Cerebellar cortex (tissue), 1 donor: ENCODE results near the gene C1QL1.
A peak's percentile ranks its signal among the peaks of the same experiment; 100 is the strongest.

Experiments
- DNase-seq: peaks from one replicate; pipeline ENCODE4 v3.0.0-alpha.2; 2015; ENCODE audit warnings: low spot score

C1QL1 gene

DNA sequence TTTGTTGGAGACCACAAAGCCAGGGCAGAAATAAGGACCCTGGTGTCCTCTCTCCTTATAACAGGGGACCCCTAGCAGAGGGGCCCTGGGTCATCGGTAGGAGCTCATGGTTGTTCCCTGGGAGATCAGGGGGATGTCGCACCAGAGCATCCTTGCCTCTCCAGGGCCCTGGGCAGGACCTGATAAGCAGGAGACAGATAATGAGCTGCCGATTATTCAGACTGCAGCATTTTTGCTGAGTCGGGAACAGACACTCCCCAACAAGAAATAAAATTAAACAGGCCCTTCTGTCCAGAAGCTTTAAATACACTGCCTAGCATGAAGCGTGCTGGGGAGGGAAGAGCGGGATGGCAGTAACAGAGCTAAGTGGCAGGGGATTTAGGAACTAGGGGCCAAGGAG lies 37.4 kb downstream of the C1QL1 start:
- no peak for DNase-seq

DNA sequence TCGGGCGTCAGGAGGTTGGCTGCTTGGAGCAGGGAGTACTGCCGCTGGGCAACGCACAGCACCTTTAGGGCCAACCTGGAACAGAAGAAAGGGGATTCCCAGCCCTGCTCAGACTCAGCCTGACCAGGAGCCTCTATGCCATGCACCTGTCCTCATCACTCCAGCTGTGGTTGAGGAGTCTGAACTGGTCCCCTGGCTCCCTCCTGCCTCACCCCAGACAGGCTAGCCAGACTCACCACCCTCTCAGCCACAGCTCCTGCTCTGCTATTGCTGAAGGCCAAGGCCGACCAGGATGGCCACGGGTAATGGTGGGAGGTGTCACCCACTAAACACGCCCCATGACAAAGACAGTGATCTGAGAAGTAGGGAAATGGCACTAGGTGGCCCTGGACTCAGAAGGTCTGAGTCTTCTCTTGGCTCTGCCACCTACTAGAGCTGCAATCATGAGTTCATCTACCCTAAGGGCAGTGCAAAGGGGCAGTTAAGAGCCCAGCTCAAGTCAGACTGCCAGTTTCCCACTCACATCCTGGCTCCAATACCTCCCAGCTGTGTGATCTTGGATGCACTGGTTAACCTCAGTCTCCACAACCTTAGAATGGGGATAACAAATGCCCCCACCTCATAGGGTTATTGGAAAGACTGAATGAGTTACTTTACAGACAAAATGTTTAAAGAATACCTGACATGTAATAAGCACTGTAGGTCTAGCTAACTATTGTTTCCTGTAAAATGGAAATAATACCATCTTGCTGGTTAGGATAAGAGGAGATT lies 39.0 kb downstream of the C1QL1 start:
- DNase-seq, result no peak

DNA sequence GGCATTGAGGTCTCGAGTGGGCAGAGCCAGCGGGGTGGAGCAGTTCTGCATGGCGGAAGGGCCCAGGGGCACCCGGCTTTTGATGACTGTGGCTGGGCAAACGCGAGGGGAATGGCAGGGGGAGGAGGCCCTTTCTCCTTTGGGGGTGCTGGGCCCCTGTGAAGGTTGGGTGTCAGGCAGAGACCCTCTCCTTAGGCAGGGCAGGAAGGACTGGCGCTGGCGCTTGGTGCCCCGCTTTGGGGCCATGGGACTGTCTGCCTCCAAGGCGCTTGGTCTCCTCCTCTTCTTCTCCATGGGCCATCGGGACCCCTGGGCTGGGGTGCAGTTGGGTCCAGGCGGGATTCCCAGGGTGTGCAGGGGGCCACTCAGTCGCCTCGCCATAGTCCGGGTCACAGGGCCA lies 40.0 kb downstream of the C1QL1 start:
- no peak for DNase-seq

DNA sequence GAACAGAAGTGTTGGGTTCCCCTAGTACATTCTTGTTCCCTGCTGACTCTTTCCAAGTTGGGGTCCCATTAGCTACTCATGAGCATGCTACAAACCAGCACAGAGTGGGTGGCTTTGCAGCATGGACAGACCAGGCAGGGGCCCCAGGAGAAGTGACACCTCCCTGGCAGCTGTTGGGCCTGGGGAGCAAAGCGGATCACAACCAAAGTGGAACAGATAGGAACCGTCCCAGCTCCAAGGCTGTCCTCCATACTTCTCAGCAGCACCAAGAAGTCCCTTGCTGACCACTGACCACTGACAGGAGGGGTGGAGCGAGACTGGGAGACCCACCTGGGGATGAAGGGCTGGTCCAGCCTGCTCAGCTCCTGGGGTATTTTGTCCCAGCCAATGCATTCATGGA lies 40.4 kb downstream of the C1QL1 start:
- no peak for DNase-seq

DNA sequence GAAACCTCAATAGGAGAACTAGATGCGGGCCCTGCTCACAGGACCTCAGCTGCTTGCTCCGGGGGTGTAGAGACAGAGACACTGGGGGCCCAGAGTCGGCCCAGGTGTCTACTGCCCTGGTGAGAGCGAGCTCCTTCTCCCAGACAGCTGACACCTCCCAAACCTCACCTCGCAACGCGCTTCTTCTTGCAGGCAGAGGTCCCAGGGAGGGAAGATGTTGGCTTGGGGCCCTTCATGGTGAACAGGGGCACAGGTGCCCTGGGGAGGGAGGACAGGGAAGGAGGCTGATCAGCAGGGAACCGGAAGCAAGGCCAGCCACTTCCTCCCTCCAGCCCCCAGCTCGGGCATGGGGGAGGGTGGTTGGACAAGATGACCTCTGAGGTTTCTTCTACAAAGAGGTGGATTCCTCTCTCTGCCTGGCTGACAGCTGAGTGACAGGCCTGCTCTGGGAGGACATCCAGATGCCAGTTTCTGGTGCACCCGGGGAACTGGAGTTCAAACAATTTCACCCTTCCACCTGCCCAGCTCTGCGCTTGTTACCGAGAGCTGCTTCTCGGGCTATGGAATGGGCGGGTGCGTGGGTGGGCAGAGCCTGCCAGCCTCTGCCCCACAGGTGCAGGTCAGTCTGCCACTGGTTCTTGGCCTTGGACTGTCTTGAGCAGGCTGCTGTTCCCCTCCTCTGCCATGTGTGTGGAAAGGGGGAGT lies 41.1 kb downstream of the C1QL1 start:
- DNase-seq, result no peak

DNA sequence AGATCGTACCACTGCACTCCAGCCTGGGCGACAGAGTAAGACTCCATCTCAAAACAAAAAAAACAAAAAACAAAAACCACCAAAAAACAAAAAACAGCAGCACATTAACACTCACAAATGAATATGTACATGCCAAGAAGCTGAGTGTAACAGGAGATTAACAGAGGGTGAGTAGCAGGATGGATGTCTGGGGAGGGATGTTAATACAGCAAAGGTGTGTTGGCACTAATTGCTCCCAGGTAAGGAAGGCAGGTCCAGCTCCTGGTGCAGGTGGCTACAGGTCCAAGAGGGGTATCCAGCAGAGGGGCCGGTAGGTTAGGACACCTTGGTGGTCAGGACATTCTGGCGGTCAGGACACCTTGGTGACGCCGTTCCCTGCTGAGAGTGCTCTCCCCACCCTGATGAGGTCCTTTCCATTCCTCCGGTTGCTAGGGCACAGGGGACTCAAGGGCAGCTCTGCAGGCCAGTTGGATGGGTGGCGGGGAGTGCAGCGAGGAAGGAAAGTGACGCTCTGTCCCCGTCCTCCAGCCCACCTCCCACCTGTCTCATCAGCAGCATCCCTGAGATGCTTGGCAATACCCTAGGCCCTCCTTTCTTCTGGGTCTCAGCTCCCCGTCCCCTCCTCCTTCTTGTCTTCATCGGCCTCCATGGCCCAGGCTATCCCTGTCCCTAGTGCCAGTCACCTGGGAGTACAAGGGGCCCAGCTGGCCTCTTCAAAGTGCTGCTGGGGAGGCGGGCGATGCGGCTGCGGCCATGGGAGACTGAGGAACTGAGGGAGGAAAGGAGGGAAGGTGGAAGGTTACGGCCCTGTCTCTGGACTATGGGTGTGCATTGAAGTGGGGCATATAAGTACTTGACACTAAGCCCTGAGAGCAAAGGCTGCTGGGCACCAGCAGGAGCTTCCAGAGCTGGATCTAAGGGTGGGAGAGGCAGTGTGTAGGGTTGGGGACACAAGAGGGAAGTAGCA lies 42.1 kb downstream of the C1QL1 start:
- no peak for DNase-seq

DNA sequence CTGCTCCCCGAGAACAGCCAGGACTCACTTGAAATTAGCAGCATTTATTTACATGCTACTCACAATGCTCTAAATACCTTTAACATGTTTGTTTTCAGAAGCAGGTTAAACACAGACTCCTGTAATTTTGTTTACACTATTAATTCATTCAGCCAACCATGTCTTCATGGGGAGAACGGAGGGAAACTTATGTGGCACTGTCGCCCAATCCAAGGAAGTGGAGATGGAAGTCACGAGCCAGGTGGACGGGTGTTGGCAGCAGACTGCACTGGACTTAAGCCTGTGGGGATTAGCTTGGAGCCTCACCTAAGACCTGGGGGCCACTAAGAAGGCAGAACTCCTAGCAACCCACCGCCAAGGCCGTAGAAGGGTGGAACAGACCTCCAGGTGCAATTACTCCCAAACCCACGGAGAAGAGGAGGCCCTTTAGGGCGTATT lies 44.0 kb downstream of the C1QL1 start:
- DNase-seq, result no peak

DNA sequence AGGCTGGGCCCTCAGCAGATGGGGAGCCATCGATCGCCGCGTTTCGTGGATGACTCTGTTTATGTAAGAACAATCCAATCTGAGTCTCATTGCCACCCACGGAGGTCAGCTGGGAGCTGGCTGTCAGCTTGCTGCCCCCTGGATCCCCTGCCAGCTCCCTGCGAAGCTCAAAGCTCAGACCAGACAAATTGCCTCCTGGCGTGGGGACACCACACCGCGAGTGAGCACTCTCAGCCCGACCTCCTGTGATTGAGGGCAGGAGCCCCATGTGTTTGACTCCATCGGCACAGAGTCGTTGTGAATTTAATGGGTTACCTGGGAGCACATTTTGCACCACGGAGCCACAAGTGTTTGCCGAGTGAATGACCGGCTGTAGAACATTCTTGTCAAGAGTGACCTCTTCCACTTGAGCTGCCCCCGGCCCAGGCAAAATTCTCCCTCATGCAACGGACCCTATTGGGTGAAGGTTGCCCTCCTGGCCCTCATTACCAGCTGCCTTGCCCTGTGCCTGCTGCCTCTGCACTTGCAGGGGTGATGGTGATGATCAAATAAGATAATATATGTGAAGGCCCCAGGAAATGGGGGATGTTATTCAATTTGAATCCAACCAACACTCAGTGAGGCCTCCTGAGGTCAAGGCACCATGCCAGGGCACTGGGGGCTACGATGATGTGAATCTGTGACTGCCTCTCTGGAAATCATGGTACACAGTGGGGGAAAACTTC lies 45.2 kb downstream of the C1QL1 start:
- DNase-seq, result no peak

DNA sequence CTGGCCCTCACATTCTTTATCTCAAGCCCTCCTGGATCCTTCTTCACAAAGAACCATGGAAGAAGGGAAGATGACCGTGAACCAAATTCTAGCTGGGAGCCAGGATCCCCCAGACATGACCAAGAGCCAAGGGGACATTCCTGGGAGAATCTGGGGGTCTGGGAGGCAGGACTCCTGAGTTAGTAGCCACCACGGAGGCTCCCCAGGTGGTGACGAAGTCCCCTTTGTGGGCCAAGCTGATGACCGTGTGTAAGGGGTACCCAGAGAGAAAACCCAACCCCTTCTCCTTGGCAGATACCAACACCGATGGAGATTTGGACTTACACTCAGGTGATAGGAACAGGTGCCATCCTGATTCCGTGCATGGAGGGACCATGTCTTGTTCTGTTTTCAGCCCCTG lies 46.0 kb downstream of the C1QL1 start:
- DNase-seq, result no peak

DNA sequence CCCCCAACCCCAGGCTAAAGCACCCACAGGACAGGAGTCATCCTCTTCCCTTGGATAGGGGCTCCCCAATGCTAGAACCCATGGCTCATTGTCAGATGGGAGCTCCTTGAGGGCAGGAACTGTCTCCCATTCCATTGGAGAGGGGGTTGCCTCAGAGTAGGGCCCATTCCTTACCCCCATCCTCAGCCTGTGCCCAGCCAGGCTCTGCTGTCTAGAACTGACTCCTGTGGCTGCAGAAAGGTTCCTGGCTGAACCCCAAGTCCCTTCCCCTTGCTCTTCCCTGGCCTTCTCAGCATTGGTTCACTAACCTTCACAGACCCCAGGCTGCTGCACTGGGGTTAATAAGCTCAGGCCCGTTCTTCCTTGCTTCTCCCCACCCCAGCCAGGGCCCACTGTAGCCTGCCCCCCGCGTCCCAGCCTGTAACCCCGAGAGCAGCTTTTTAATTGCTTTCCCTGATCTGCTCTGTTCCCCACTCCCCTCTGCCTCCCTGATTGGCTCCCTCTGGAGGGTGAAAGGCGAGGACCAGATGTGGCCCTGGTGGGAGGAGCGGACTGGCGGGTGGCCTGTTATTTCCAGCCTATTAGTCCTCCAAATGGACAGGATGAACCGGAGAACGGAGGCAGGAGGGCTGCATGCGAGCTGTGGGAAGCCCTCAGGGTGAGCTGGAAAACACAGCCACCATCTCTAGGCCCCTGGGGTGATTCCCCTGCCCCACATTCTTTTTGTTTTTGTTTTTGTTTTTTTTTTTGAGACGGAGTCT lies 46.8 kb downstream of the C1QL1 start:
- DNase-seq, result no peak

DNA sequence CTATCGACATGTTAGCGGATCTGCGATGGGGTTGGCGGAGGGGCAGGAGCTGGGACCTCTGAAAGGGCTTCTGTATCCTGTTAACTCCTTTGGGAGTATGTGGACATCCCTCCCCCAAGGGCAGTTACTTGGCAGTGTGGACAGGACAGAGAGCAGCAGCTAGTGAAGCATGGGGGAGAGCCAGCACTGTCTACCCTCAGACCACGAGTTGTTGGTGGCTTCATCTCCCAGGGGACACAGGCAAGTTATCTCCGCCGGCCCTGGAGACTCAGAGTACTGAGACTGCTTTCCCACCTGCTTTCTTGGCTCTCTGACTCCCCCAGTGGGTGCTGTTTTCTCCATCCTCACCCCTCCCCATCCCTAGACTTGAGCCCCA lies 47.5 kb downstream of the C1QL1 start:
- DNase-seq, result peak; percentile 24

DNA sequence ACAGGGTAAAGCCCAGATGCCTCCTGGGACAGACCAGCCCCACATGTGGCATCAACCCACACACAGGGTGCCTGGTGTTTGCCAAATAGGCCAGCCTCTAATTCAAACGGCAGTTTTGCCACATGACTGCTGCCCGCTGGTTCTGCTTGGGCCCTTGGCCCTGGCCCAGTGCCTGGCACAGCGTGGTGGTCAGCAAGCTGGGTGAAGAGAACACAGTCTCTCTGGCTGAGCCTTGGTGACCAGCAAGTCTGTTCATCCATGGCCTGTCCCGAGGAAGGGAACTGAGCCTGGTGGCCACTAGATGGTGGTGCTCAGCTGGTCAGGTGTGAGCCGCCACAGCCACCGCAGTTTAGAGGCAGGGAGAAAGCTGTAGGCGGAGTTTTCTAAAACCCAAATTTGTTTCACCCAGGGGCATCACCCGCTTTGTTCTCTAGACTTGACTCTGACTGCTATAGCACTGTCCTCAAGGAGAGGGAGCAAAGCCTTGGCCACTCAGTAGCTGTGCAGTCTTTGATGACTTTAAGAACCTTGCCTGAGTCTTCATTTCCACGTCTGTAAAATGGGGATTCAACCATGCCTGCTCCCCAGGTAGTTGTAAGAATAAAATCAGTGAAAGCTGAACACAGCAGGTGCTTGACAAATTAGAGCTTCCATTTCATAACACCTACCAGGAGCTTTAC lies 48.1 kb downstream of the C1QL1 start:
- DNase-seq, result peak; percentile 93

DNA sequence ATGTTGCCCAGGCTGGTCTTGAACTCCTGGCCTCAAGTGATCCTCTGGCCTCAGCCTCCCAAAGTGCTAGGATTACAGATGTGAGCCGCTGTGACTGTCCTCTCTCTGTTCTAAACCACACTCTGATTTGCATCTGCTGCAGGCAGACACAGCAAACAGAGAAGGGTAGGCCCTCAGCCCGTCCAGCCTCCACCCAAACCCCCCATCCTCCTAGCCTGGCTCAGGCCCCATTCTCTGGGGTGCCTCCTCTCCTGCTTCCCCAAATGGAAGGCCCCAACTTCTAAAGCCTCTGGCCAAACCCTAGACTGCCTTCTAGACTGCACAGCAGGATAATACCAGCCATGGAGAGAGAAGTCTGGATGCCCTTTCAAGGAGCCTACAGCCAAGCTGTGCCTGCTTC lies 48.7 kb downstream of the C1QL1 start:
- DNase-seq, result no peak

DNA sequence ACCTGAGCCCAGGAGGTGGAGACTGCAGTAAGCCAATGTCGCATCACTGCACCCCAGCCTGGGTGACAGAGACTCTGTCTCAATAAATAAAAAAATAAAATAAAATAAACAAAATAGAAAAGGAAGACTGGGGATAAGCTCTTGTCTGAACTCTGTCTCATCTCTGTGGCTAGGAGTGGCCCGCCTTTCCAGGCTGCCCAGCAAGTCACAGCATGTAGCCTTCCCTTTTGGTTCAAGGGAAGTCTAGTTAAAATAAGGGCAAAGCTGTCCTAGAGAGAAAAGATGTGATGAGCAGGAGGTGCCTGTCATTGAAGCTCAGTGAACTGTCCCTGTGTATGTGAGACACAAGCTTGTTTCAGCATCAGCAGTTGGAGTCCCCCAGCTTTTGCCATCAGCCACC lies 50.1 kb downstream of the C1QL1 start:
- no peak for DNase-seq

DNA sequence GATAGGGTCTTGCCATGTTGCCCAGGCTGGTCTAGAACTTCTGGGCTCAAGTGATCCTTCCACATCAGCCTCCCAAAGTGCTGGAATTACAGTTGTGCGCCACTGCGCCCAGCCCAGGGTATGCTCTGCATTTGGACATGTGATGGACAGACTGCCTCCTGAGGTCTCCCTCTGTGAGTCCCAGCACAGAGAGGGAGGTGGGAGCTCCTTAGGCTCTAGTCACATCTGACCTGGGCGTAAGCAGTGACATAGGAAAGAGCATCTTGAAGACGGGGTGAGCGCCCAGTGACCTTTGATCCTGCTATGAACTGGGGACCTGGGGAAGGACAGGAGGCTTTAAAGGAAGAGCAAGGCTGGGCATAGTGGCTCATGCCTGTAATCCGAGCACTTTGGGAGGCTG lies 50.6 kb downstream of the C1QL1 start:
- no peak for DNase-seq

DNA sequence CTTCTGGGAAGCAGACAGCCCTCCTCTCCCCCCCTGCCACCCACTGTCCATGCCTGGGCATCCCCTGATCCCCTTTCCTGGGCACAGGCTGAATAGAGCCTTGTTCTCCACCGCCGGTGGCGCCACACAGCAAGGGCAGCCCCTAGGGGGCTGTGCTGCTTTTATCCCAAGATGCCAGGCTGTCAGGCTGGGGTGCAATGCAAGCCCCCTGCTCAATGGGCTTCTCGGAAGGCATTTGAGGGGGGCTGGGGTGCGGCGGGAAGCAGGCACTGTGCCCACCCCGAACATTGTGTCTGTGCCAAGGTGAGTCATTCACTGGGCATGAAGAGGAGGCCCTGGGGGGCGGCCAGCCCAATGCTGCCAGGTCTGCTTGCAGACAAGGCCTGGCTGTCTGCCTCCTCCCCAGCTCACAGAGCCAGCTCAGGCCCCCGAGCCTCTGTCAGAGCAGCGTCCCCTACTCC lies 51.3 kb downstream of the C1QL1 start:
- peak; percentile 77 for DNase-seq

DNA sequence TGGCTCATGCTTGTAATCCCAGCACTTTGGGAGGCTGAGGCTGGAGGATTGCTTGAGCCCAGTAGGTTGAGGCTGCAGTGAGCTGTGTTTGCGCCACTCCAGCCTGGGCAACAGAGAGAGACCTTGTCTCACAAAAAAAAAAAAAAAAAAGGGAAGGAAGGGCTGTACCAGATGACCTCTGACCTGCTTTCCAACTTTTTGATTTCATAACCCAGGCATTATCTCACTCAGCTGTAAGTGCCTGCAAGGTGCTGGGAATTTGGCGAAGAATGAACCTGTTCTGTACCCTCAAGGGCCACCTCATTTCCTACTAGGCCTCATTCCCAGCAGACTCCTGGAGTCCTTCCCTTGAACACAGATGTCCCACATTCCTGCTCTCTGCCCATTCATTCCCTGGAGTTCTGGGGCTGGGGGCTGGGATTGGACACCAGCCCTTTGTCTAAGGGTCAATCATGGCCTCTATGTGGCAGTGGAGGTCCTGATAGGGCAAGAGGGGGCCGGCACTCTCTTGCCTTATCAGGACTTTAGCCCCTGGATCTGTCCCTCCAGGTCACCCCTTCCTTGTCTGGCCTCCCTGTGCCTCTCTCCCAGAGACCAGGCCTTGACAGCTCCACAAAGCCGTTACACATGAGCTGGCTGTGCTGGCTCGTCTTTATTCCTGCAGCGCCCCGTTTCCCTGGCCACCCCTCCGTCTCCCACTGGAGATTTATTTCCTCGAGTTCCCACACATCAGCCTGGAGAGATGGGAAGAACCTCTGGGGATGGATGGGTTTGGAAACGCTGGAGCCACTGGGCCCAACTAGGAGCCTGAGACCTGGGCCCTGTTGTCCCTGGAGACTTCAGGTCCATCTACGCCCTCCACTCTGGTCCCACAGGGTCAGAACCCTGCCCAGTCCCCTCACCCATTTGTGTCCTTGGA lies 52.0 kb downstream of the C1QL1 start:
- DNase-seq, result peak; percentile 39

DNA sequence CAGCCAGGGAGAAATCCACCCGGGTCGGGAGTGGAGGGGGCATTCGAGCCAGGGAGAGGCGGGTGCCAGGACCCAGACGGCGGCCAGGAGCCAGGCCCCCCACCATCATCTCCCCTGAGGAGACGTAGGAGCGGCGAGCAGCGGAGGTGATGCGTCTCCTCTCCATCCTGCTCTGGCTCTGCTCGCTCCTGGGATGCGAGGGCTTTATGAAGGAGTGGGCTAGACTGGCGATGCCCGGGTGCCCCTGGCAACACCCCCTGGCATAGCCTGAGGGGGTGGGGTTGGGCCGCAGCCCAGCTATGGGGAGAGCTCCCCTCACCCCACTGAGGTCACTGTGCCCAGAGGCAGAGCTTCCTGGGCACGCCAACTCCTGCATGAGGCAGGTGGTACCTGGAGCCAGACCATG lies 52.8 kb downstream of the C1QL1 start, which contains the start of gene GFAP:
Gene GFAP, minus strand, starts transcription at position 180 of the 406 bp plus-strand sequence. Its CDS starts 14 bp downstream, at position 166.
- no peak for DNase-seq

DNA sequence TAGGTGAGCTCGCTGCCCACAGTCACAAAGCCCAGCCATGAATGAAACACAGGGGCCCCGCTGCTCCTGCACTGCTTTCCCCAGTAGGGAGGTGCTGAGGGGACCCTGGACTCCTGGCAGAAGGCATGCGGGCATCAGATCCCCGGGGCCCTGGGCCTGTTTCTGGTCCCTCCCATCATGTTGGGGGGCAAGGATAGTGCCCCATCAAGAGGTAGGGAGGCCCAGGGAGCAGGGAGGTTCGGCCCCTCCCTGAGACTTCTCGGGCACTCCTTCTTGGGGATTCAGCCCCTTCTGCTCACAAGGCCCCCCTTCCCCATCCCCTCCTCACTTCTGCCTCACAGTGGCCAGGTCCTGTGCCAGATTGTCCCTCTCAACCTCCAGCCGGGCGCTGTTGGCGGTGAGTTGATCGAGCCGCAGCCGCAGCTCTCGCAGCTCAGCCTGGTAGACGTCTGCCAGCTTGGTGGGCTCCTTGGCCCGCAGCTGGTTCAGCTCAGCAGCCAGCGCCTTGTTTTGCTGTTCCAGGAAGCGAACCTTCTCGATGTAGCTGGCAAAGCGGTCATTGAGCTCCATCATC lies 53.3 kb downstream of the C1QL1 start:
- DNase-seq, result no peak
